Keratinocyte (primary cell): ENCODE data around the gene HSD17B2. TPM values are rescaled to one million over a fixed set of nuclear protein-coding genes. Genes with fewer than 3 reads are reported as not detected.

Experiments
- DNase-seq: peaks from one replicate; pipeline ENCODE4 v3.0.0-alpha.2; 2011; ENCODE audit warnings: low read depth, missing footprints, low spot score
- FAIRE-seq: peaks from 2 replicates; lab custom pipeline; 2011; peaks lifted over from hg19 to GRCh38; lab: Jason Lieb, UNC
- H2AFZ ChIP-seq: 2 replicates; pipeline ENCODE4 v1.6.0; 2012; ENCODE audit warnings: low read length, control low read depth, inconsistent platforms; ENCODE audit not compliant: control insufficient read depth
- H3K27ac ChIP-seq: 2 replicates; pipeline ENCODE4 v1.5.1; 2011; ENCODE audit warnings: low read length; ENCODE audit not compliant: control insufficient read depth, insufficient read depth
- H3K27me3 ChIP-seq: 3 replicates; pipeline ENCODE4 v1.6.0; 2011; ENCODE audit warnings: low read length; ENCODE audit not compliant: control insufficient read depth, insufficient read depth; ENCODE audit errors: extremely low read depth
- H3K36me3 ChIP-seq, 2 experiments: 2 replicates in 1 of 2; 3 replicates in 1 of 2; pipeline ENCODE4 v1.5.1; 2011; ENCODE audit warnings: low read length in 2 of 2, mild to moderate bottlenecking in 1 of 2; ENCODE audit not compliant: control insufficient read depth in 2 of 2, insufficient read depth in 2 of 2; ENCODE audit errors: extremely low read depth in 1 of 2
- H3K4me1 ChIP-seq: 3 replicates; pipeline ENCODE4 v1.5.1; 2011; ENCODE audit warnings: low read length; ENCODE audit not compliant: control insufficient read depth, insufficient read depth; ENCODE audit errors: extremely low read depth
- H3K4me2 ChIP-seq: 3 replicates; pipeline ENCODE4 v1.6.0; 2011; ENCODE audit warnings: low read depth, low read length; ENCODE audit not compliant: control insufficient read depth, insufficient read depth; ENCODE audit errors: extremely low read depth
- H3K4me3 ChIP-seq, 3 experiments: fragments of 200-600 bp in 1 of 3; sonication (generic) in 1 of 3; 2 replicates in 2 of 3; 3 replicates in 1 of 3; pipeline ENCODE4 v1.5.1; 2011 to 2016; ENCODE audit warnings: low read length in 3 of 3, mild to moderate bottlenecking in 3 of 3, control low read depth in 2 of 3, inconsistent platforms in 1 of 3, low read depth in 1 of 3, mixed read lengths in 1 of 3, mixed run types in 1 of 3, moderate library complexity in 1 of 3; ENCODE audit not compliant: control insufficient read depth in 2 of 3, insufficient read depth in 2 of 3; ENCODE audit errors: extremely low read depth in 1 of 3
- H3K79me2 ChIP-seq: 2 replicates; pipeline ENCODE4 v1.6.0; 2012; ENCODE audit warnings: low read length; ENCODE audit not compliant: control insufficient read depth, insufficient read depth
- H3K9ac ChIP-seq: 3 replicates; pipeline ENCODE4 v1.6.0; 2011; ENCODE audit warnings: low read length; ENCODE audit not compliant: control insufficient read depth, insufficient read depth; ENCODE audit errors: extremely low read depth
- H3K9me1 ChIP-seq: 3 replicates; pipeline ENCODE4 v1.6.0; 2011; ENCODE audit warnings: low read length; ENCODE audit not compliant: control insufficient read depth, insufficient read depth; ENCODE audit errors: extremely low read depth
- H3K9me3 ChIP-seq: 2 replicates; pipeline ENCODE4 v1.5.1; 2012; ENCODE audit warnings: low read depth, low read length; ENCODE audit not compliant: control insufficient read depth
- H4K20me1 ChIP-seq: 3 replicates; pipeline ENCODE4 v1.6.0; 2011; ENCODE audit warnings: low read length; ENCODE audit not compliant: control insufficient read depth, insufficient read depth; ENCODE audit errors: extremely low read depth
- CTCF ChIP-seq, 3 experiments: IDR thresholded peaks in 1 of 3; conservative IDR thresholded peaks in 1 of 3; optimal IDR thresholded peaks in 1 of 3; 2 replicates in 2 of 3; 3 replicates in 1 of 3; pipeline versions ENCODE3 to v1.5.1; 2011; ENCODE audit warnings: low read length in 3 of 3, mild to moderate bottlenecking in 3 of 3, moderate library complexity in 2 of 3, control low read depth in 1 of 3, inconsistent platforms in 1 of 3; ENCODE audit not compliant: insufficient read depth in 2 of 3; ENCODE audit errors: extremely low read depth in 1 of 3
- EZH2 ChIP-seq: IDR thresholded peaks from one replicate; pipeline ENCODE4 v1.6.1; 2012; ENCODE audit warnings: inconsistent platforms, mild to moderate bottlenecking, low read length, moderate library complexity
- dilution Hi-C: fragments of 300-500 bp; cut with MboI; formaldehyde crosslinking; loops from one replicate; pipeline ENCODE4 v1.7.0; 2020; ENCODE audit warnings: low sequenced_read_pairs; ENCODE audit not compliant: extremely low pct_ligation_motif_present
- polyA plus RNA-seq, 5 experiments: library from polyadenylated mRNA; depleted of rRNA in 3 of 5; stranded (reverse) in 3 of 5; stranded (forward) in 1 of 5; unstranded in 1 of 5; fragments of >200 nt; gene quantifications; 1 replicate in 1 of 5; 2 replicates in 3 of 5; 3 replicates in 1 of 5; pipeline versions ENCODE4 v1.2.1 to v1.2.3, GENCODE V29; 2011 to 2012; ENCODE audit warnings: missing spikeins in 2 of 5, low read depth in 1 of 5, low replicate concordance in 1 of 5

The HSD17B2 gene
- polyA plus RNA-seq, 1 donor (not counting 4 experiments of a cell fraction or from before 2014, with no cell fraction given), result 3.1 TPM

GRCh38 chr16:82147546-82147945, 112.5 kb downstream of the HSD17B2 start:
- no peaks in the 10 kb centered on the region for H3K4me1 ChIP-seq
- peaks cover 4% of the 10 kb centered on the region for H3K79me2 ChIP-seq
- no peak overlapping the region for H2AFZ ChIP-seq
- H3K9ac ChIP-seq, result no peak overlapping the region
- no peaks in the 10 kb centered on the region for H3K9me3 ChIP-seq
- no peaks in the 10 kb centered on the region for H3K9me1 ChIP-seq
- peaks cover 11 to 28% of the 10 kb centered on the region in 2 experiments for H3K36me3 ChIP-seq
- H3K4me3 ChIP-seq, result no peak overlapping the region
- TF ChIP-seq CTCF (optimal IDR thresholded peaks at IDR 0.05 in 1 of 3, IDR thresholded peaks at IDR 0.05 in 1 of 3, conservative IDR thresholded peaks at IDR 0.05 in 1 of 3; ENCODE audit: extremely low read depth in 1 of 3, insufficient read depth in 2 of 3, low read length in 3 of 3) (no peak), EZH2 (no peak)
- no peaks in the 10 kb centered on the region for H3K27me3 ChIP-seq
- H3K4me2 ChIP-seq, result no peak overlapping the region
- FAIRE-seq, result no peak
- DNase-seq, result no peak
- H3K27ac ChIP-seq, result no peak overlapping the region
- no peaks in the 10 kb centered on the region for H4K20me1 ChIP-seq
- dilution Hi-C loops, result no loop called here

Other genes with a start within 250 kb of the HSD17B2 start
- 18.8 to 28.4 TPM (median 20.3 TPM) in 3 replicates for gene SDR42E1, start 23.8 kb upstream of the HSD17B2 start, polyA plus RNA-seq
- gene MPHOSPH6, start 135.0 kb downstream of the HSD17B2 start, polyA plus RNA-seq, result 38.2 to 76.1 TPM (median 56.2 TPM) in 3 replicates